Measurements from ENCODE around the gene FOXR1.

DNA sequence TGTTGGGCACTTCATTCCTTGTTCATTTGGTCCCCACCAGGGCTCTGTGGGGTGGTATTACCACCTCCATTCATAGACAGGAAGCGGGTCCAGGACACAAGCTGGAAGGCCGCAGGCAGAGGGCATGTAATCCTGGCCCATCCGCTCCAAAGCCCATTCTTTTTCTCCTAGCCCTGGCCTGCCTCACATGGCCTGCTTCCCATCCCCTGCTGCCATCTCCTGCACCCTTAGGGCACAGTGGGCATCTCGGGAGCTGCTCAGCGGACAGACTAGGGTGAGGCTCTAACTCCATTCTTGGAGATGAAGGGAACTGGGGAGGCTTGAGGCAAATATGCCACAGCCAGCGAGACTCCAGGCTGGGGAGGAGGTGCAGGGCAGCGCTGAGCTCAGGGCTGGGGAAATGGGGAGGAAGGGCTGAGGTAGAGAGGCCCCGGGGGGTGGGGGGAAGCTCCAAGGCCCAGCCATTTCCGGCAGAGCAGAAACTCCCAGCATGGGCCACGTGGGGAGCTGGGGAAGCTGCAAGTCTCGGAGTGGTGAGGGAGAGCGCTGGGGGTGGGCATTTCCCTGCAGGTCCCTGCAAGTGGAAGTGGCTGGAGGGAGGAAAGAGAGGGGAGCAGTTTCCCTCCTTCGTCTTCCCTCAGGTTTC is 31.5 kb upstream of the FOXR1 start:
- TF ChIP-seq EGR1 (IDR thresholded peaks at IDR 0.05; ENCODE audit: borderline replicate concordance, low read depth, low read length), result no peak
- TF ChIP-seq POLR2A (IDR thresholded peaks at IDR 0.05; ENCODE audit: control extremely low read depth in 1 of 2, low read depth in 2 of 2, low read length in 2 of 2), result no peak
- TF ChIP-seq TAF1 (IDR thresholded peaks at IDR 0.05; ENCODE audit: low read depth, low read length), result no peak
- TF ChIP-seq SAP30 (IDR thresholded peaks at IDR 0.05; ENCODE audit: insufficient read depth, insufficient replicate concordance, low read length), result no peak
- no peak for TF ChIP-seq RXRA (IDR thresholded peaks at IDR 0.05; ENCODE audit: insufficient read depth, low read depth, low read length)
- TF ChIP-seq, protein P1, sequence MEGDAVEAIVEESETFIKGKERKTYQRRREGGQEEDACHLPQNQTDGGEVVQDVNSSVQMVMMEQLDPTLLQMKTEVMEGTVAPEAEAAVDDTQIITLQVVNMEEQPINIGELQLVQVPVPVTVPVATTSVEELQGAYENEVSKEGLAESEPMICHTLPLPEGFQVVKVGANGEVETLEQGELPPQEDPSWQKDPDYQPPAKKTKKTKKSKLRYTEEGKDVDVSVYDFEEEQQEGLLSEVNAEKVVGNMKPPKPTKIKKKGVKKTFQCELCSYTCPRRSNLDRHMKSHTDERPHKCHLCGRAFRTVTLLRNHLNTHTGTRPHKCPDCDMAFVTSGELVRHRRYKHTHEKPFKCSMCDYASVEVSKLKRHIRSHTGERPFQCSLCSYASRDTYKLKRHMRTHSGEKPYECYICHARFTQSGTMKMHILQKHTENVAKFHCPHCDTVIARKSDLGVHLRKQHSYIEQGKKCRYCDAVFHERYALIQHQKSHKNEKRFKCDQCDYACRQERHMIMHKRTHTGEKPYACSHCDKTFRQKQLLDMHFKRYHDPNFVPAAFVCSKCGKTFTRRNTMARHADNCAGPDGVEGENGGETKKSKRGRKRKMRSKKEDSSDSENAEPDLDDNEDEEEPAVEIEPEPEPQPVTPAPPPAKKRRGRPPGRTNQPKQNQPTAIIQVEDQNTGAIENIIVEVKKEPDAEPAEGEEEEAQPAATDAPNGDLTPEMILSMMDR (IDR thresholded peaks at IDR 0.05; ENCODE audit: control extremely low read depth in 1 of 3, insufficient read depth in 1 of 3, low read depth in 1 of 3, low read length in 3 of 3), result no peak

All from H1 (cell line).